AG09319 (cell line): Measurements from ENCODE around the gene RNF215.

Experiments used
- DNase-seq: peaks from one replicate; pipeline ENCODE4 v3.0.0-alpha.2; 2010; ENCODE audit warnings: low read depth; ENCODE audit errors: extremely low read depth
- TF ChIP-seq, protein P1 (sequence below): IDR thresholded peaks from 2 replicates; pipeline ENCODE4 v1.5.1; 2011; ENCODE audit warnings: low read depth, mild to moderate bottlenecking, inconsistent platforms, low read length, moderate library complexity

Gene RNF215

DNA sequence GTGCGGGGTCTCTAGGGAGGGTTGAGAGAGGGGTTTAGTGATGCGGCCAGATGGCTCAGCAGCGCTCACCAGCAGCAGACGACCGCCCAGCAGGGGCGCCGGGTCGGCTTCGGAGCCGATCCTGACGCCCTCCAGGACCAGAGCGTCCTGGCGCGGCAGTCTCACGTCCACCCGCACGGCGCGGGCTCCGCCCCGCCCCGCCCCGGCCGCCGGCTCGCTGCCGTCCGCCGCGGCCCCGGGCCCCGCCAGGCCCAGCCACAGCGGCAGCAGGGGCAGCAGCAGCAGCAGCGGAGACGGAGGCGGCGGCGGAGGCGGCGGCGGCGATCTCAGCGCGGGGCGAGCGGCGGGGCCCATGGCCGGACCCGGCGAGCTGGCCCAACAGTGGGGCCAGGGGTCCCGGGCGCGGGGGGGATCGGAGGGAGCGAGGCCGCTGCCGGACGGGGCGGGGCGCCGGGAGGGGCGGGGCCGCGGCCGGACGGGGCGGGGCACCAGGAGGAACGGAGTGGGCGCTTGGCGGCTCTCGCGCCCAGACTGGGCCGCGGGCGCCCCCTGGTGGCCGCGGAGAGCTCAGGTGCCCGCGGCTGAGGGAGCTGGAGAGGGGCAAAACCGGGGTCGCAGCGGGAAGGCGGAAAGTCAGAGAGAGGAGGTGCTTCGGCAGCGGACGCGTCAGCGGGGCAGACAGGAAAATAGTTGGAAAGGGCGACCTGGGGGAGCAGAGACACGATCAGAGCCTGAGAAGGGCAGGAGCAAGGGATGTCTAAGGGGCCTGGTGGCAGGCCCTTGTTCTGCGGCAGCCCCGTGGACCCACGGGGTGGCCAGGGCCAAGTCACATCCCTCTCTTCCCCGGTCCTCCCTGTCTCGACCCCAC is at the start of gene RNF215:
Gene RNF215 (minus strand): TSS at position 452 of the 868 bp plus-strand sequence. CDS start 98 bp downstream, at position 354.
- TF ChIP-seq, protein P1, sequence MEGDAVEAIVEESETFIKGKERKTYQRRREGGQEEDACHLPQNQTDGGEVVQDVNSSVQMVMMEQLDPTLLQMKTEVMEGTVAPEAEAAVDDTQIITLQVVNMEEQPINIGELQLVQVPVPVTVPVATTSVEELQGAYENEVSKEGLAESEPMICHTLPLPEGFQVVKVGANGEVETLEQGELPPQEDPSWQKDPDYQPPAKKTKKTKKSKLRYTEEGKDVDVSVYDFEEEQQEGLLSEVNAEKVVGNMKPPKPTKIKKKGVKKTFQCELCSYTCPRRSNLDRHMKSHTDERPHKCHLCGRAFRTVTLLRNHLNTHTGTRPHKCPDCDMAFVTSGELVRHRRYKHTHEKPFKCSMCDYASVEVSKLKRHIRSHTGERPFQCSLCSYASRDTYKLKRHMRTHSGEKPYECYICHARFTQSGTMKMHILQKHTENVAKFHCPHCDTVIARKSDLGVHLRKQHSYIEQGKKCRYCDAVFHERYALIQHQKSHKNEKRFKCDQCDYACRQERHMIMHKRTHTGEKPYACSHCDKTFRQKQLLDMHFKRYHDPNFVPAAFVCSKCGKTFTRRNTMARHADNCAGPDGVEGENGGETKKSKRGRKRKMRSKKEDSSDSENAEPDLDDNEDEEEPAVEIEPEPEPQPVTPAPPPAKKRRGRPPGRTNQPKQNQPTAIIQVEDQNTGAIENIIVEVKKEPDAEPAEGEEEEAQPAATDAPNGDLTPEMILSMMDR = peak; percentile 70
- DNase-seq = no peak

DNA sequence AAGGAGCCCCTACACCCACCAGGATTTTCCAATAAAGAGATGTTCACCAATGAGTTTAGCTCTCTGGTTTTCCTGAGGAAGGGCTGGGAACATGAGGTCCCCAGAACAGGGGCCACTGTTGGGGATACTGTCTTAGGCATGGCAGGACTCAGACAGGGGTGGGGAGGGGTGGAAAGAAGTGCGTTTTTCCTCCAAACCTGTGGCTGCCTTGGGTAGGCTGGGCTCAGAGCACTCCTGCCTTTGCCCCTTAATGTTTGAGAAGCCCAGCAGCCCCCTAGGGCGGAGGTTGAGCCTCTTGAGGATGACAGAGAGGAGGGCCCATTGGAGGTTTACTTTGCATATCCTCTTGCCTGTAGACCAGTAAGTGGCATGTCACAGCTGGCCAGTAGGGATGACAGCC is 49.0 kb upstream of the RNF215 start:
- TF ChIP-seq, protein P1 = no peak
- DNase-seq = no peak

DNA sequence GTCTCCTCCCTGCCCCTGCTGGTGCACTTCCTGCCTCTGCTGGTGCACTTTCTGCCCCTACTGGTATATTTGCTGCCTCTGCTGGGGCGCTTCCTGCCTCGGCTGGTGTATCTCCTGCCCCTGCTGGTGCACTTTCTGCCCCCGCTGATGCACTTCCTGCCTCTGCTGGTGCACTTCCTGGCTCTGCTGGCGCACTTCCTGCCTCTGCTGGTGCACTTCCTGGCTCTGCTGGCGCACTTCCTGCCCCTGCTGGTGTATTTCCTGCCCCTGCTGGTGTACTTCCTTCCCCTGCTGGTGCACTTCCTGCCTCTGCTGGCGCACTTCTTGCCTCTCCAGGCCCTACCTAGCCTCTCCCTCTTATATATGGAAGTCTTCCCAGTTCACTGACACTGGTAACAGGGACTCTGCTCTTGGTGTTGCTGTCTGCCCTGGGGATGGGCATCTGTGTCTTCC is 48.5 kb upstream of the RNF215 start:
- TF ChIP-seq, protein P1 = no peak
- DNase-seq = no peak

DNA sequence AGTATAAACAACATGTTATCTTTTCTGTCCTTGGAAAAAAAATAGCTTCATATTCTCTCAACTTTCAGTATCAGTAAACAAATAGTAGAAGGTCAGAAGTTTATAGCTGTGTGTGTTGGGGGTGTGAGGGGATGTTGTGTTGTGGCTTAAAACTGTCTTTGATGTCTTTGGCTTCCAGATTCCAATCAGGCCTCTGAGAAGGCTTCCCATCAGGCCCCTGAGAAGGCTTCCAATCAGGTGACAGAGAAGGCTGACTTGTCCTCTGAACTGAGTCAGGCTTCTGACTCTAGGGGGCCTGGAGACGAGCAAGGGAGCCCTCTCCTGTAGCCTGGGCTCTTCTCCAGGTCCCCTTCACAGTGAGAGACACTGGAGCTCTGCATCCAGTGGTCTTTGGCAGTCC is 47.6 kb upstream of the RNF215 start:
- no peak for DNase-seq

DNA sequence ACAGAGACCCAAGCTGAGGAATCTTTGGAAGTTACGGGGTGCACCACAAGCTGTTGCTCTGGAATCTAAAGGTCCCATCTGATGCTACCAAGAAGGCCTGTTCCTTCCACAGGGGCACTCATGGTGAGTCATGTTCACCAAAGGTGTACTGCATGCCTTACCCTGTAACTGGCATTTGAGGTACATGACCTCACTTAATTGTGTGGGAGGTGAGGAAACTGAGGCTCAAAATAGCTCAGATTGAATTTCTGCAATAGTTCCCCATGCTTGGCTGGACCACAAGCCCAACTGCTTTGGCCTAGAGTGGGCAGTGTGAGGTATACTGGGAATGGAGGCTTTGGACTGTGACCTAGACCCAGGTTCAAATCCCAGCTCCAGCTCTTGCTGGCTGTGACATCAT is 46.6 kb upstream of the RNF215 start:
- TF ChIP-seq, protein P1 = no peak
- DNase-seq = no peak

More for the DNA sequence above, 47.6 kb upstream of the RNF215 start:
- TF ChIP-seq, protein P1 = no peak

DNA sequence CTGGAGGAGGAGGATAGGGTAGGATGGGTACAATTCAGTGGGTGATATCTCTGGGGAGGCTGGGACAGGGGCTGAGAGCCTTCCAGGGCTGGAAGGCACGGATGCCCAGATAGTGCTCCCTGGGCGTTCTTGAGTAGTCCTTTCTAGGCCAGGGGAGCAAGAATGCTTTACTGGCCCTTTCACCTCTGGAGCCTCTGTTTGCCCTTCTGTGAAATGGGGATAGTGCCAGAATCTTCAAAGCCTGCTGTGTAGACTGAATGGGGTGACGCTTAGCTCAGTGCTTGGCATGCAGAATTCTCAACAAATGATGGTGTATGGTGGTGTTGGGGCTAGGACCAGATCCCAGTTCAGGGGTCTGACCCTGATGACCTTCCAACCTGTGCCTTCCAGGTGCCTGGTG is 46.0 kb upstream of the RNF215 start:
- no peak for DNase-seq
- TF ChIP-seq, protein P1 = no peak

DNA sequence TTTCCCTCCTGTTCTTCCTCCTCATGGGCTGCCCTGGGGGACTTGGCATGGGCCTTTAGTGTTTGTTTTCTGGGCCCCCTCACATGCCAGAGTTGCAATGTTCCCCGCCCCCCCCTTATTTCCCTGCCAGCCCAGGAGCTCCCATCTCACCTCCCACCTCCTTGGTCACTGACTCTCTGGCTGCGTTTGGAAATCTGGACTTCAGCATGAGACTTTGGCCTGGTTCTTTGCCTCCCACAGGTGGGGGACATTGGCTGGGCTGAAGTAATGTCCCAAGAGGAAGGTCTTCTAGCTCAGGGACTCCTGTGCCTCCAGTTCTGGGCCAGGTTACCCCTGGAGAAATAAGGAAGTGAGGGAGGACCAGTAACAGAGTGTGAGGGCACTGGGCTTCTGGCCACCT is 45.3 kb upstream of the RNF215 start:
- TF ChIP-seq, protein P1 = no peak
- no peak for DNase-seq
